ENCODE results near the gene MYO5C.

DNA sequence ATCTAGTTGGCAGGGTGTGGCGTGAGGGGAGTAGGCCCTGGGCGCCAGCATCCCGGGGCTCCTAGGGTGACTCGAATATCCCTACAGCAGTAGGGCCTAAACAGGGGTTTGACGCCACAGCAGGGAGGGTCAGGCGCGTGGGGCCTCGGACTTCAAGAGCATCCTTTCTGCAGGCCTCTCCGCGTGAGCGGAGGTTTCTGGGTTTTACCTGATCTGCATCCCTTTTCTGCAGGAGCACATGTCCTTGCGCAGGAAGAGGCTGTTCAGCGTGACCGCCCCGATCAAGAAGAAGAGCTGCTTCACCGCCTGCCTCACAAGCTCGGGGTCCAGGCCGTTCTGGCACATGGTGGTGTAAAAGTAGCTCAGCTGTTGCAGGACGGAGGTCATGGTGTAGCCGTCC lies 90.9 kb downstream of the MYO5C start:
- TF ChIP-seq, protein P1, sequence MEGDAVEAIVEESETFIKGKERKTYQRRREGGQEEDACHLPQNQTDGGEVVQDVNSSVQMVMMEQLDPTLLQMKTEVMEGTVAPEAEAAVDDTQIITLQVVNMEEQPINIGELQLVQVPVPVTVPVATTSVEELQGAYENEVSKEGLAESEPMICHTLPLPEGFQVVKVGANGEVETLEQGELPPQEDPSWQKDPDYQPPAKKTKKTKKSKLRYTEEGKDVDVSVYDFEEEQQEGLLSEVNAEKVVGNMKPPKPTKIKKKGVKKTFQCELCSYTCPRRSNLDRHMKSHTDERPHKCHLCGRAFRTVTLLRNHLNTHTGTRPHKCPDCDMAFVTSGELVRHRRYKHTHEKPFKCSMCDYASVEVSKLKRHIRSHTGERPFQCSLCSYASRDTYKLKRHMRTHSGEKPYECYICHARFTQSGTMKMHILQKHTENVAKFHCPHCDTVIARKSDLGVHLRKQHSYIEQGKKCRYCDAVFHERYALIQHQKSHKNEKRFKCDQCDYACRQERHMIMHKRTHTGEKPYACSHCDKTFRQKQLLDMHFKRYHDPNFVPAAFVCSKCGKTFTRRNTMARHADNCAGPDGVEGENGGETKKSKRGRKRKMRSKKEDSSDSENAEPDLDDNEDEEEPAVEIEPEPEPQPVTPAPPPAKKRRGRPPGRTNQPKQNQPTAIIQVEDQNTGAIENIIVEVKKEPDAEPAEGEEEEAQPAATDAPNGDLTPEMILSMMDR (conservative IDR thresholded peaks at IDR 0.05; ENCODE audit: low read depth, low read length): no peak
- TF ChIP-seq BHLHE40 (IDR thresholded peaks at IDR 0.05; ENCODE audit: low read depth, low read length): no peak
